HG02642 (cell line): ENCODE measurements around the gene STK4.
"Not testable (repeated sequence)": the region's sequence is repeated elsewhere in the genome, so short reads cannot be mapped to it uniquely, and the experiment has no call there.

Experiments used
- ATAC-seq: cut with Tn5 transposase; IDR thresholded peaks from one replicate; pipeline ENCODE4 v1.9.1; 2021; ENCODE audit warnings: mild to moderate bottlenecking; ENCODE audit not compliant: unreplicated experiment, poor library complexity

The STK4 gene

DNA sequence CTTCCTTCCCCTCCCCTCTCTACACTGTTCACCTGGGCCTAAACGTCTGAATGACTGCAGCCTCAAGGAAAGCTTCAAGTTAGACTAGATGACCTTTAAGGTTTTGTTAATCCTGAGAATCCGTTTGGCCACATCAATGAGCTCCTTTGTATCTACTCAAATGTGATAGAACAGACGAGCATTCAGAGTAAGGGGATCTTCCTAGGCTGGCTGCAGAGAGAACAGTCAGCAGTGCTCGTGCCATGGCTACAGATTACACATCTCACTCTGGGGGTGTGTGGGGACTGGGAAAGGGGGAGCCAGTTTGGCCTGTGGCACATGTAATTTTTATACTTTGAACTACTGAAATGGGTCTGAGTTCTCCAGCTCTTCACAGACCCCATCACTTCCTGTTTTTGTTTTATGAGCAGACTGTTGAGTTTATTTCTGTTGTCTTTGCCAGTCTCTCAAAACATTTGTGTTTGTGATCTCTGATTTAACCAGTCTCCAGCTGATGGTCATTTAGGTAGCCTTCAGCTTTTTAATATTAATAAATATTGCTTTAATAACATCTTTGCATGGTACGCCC is 83.7 kb downstream of the STK4 start:
- ATAC-seq: no peak

DNA sequence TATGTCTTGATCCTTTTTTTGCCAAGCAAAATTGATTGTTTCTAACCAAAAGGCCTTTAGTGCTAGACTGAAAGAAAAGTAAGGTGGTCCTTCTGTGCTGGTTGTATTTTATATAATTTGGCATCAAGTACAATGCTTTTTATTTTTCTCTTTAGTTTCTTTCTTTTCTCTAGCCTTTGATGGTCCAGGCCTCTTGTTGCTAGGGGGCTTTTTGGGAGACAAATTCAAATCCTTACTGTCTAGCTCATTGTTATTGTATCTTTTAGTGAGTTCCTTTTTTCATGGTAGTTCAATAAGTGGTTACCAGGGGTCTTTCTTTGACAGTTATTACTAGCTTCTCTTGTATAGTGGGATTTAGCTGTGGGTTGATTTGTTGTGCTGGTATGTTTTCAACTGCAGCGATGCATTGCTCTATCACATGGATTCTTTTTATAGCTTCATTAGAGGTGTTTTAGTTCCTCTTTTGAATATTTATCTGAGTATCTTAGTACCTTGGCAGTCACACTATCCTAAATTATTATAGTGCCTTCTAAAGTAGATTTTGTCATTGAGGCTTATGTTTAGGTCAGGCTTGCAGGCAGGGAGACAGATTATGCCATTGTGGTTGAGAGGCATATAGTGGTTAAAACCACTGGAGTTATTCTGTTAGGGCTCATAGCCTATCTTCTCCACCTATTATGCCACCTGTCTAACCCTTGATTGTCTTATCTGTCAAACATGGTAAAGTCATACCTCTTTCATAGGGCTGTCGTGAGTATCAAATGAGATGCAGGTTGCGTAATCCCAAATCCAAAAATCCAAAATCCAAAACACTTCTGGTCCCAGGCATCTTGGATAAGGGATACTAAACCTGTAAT is 85.1 kb downstream of the STK4 start:
- no peak for ATAC-seq

DNA sequence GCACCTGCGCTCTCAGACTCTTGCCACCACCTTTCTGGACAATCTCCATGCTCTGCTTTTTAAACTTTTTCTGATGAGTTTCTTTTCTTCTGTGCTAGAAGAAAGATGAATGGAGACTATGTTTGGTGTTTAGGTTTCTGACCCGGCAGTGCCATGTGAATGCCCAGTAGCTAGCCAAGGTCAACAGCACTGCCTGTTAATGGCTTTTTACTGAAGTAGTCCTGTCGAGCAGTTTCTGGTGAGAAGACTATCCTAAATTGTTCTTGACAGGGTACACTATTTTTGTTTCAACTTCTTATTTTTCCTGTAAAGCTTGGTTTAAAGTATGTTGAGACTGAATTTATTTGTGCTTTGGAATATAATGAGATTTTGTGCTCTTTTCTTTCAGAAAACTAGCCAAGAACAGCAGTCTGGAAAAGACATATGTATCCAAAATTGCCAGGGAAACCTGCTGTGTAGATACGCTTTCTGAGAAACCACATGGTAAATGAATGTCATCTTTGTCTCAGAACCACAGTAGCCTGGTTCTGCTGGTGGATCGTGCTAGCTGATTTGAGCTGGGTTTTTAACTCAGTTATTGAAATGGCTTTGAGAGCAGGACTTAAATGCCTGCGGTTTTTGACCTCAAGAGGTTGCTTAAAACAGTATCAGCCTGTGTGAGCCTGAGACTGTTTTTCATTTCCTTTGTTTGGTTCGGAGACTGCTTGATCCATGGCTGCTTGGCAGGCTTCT is 86.6 kb downstream of the STK4 start:
- ATAC-seq: no peak

DNA sequence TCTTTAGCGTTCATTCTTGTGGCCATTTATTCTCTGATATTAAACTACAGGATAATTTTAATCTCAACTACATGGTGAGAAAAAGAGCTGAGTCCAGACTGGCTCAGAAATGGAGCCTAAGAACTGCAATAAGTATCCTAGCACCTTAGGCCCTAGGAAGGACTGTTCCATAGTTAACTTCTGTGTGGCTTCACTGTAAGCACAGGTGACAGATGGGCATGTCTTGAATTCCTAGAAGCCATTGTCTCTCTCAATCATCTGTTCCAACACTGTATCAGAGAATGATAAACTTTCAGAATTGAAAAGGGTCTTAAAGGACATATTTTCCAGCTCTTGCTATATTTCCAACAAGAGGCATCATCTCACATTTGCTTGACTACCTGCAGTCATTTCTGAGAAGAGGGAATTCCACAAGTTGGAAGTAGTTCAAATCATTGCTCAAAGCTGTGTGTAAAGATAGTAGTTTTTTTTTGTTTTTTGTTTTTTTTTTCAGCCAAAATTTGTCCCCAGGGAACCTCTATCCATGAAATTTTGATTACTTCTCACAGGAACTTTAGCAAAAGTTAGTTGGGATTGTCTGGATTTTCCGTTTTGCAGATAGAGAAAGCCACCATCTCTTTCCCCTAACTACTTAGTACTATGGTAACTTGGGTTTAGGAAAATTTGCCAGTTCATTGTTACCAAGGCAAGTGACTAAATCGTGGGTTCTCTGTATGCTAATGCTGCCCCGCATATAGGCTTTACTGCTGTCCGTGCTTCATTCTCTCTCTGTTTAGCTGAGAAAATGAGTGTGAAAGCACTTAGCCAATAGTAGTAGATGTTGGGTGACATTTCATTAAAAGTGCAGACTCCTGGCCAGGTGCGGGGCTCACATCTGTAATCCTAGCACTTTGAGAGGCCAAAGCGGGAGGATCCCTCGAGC is 87.4 kb downstream of the STK4 start:
- ATAC-seq: no peak

GRCh38 chr20:45055056-45055455 is 88.7 kb downstream of the STK4 start:
- no peak for ATAC-seq

- ATAC-seq: no peak
Measured at GRCh38 chr20:45056473-45057173, 90.3 kb downstream of the STK4 start.

GRCh38 chr20:45058168-45058850 is 92.0 kb downstream of the STK4 start:
- ATAC-seq: no peak

DNA sequence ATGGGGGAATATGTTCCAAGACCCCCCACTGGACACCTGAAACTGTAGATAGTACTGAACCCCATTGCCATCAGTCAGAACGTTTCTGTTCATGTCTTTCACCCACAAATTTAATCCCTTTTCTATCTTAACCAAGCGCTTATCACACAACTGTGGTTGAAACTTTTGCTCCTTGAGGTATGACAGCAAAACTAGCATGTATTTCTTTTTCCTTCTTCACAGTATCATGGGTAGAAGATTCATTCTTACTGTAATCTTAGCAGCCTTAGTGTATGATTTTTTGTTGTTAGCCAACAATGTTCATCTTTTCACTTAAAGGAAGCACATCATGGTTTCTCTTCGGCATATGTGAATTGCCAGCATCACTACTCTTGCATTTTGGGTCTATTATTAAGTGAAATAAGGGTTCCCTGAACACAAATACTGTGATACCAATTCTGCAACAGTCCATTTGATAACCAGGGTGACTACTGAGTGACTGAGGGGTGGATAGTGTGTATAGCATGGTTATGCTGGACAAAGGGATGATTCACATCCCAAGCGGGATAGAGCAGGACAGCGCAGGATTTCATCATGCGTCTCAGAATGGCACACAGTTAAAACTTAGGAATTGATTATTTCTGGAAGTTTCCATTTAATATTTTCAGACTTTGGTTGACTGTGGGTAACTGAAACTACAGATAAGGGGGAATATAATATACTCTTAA is 92.9 kb downstream of the STK4 start:
- no peak for ATAC-seq

DNA sequence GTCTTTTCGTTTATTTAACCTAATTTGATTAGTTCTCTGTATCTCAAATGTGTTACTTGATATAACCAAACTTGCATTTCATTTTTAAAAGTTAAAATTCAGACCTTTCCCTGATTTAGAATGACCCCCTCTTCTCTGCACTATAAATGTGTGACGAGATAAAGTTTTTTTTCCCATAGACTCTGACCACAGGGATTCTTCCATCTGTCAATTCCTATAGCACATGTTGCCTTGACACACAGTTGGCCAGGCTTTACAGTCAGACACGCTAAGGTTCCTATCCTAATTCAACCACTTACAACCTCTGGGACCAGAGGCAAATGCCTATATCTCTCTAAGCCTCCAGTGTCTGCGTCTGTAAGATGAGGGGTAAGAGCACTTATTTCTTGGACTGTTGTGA is 94.0 kb downstream of the STK4 start:
- ATAC-seq: no peak

- ATAC-seq: no peak
Measured at GRCh38 chr20:45061244-45061643, 94.9 kb downstream of the STK4 start.

DNA sequence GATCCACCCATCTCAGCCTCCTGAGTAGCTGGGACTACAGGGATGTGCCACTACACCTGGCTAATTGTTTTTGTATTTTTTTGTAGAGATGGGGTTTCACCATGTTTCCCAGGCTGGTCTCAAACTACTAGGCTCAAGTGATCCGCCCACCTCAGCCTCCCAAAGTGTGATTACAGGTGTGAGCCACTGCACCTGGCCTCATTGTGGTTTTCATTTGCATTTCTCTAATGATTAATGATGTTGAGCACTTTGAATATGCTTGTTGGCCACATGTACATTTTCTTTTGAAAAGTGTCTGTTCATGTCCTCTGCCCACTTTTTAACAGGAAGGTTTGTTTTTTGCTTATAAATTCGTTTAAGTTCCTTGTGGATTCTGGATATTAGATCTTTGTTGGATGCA is 96.8 kb downstream of the STK4 start:
- not testable (repeated sequence) for ATAC-seq

- ATAC-seq: no peak
Measured at GRCh38 chr20:45064812-45065211, 98.5 kb downstream of the STK4 start.

DNA sequence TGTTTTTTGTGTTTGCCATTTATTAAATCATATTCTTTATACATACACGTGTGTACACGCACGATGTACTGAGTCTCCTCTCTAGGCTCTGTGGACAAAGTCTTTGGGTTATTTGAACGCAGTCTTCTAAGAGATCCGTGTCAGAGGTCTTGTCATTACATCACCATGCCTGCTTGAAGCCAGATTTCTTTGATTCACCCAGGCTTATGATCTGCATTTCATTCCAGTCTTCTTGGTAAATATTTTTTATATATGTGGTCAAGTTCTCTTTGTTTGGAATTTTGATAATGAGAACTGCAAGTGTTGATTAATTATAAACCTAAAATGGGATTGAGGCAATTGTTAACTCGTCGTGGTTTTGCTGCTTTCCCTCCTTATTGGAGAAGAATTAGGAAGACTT is 100.1 kb downstream of the STK4 start:
- ATAC-seq: no peak

GRCh38 chr20:45067087-45067486 is 100.8 kb downstream of the STK4 start:
- no peak for ATAC-seq

- no peak for ATAC-seq
Measured at GRCh38 chr20:45067558-45067957, 101.2 kb downstream of the STK4 start.

DNA sequence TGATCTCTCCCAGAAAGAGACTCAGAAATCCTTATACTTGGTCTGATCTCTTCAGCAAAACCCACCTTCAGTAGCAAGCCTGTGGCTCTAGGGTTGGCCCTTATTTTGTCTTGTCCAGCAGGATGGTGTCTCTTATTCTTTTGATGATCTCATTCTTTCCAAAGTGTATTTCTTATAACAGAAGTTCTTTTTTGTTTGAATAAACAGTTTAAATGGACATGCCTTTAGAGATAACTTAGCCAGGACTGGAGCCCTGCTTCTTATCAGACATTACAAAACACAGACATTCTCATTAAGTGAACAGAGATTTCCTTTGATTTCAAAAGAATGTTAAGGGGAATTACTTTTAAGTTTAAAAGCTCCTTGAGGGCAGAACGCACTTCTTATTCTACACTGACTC is 102.9 kb downstream of the STK4 start:
- no peak for ATAC-seq

DNA sequence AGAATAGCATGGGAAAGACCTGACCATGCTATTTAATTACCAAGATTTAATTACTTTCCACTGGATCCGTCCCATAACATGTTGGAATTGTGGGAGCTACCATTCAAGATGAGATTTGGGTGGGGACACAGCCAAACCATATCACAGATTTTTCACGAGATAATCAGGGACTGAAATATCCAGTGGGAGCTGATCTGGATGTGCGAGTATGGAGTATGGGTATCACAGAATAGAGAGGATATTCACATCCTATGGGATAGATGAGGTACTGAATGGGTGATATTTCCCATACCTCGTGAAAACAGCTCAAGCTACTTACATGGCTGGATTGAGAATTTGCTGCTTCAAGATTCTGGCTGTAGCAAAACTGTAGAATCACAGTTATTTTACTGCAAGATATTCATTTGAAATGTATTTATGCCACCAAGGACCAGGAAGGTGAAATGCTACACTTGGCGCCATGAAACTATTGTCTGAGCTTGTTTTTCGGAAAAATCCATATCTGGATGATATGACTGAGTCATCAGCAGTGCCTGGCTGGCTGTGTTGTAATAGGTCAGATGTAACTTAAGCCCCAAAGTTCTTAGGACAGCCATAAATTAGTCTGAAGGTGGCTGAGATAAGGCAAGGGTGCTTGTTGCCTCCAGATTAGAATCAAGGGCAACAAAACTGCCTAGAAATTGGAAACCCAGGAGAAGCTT is 104.8 kb downstream of the STK4 start:
- ATAC-seq: no peak

DNA sequence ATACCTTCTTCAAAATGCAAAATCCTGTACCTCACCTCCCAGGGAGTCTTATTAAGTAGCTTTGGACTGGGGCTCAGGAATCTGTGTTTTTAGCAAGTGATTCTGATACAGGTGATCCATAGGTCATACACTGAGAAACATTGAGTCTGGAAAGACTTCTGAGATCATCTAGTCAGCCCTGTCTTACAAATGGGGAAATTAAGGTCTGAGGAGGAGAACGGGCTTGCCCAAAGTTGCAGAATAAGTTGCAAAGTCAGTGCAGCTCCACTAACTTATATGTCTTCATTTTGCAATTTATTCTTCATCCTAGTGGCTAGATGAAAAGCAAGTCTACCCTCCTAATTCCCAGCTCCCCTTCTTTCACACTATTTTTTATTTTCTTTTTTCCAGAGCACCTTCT is 105.8 kb downstream of the STK4 start:
- ATAC-seq: no peak
